ENCODE measurements around the gene KCNMA1. TPM values are rescaled to one million over a fixed set of nuclear protein-coding genes. Genes with fewer than 3 reads are reported as not detected.

The KCNMA1 gene
- total and polyA plus RNA-seq, 2 donors (not counting 1 experiment from before 2014, with no cell fraction given) = 0.82 to 3.1 TPM

- H3K27ac ChIP-seq (ENCODE audit: low read length in 2 of 2) = no peak overlapping the region
- Mint-ChIP-seq H3K9me3 (ENCODE audit: insufficient read depth) (no peaks in the 10 kb centered on the region), H3K4me1 (no peaks in the 10 kb centered on the region), H3K4me3 (no peak overlapping the region), H3K27ac (no peak overlapping the region), H3K27me3 (peaks cover 3% of the 10 kb centered on the region)
- no peak for TF ChIP-seq CTCF (IDR thresholded peaks at IDR 0.05)
- TF ChIP-seq EZH2 (IDR thresholded peaks at IDR 0.05; ENCODE audit: borderline replicate concordance, insufficient read depth, low read depth, low read length, poor library complexity, severe bottlenecking) = no peak
- H2AFZ ChIP-seq (ENCODE audit: insufficient read depth, low read depth, low read length, poor library complexity, severe bottlenecking) = no peak overlapping the region
- H4K20me1 ChIP-seq (ENCODE audit: control insufficient read depth, insufficient read depth, low read length, poor library complexity, severe bottlenecking) = no peaks in the 10 kb centered on the region
- no peak overlapping the region for H3K9ac ChIP-seq (ENCODE audit: low read length)
- no peaks in the 10 kb centered on the region for H3K9me3 ChIP-seq (ENCODE audit: control extremely low read depth in 1 of 3, control insufficient read depth in 2 of 3, insufficient read depth in 1 of 3, low read length in 2 of 3)
- intact Hi-C loops (cut with micrococcal nuclease) = no loop called here
- no peak for DNase-seq
- H3K36me3 ChIP-seq (replicated peaks in 1 of 2; ENCODE audit: control extremely low read depth in 1 of 2, control insufficient read depth in 1 of 2, extremely low read depth in 1 of 2, insufficient read depth in 2 of 2, low read length in 1 of 2) = no peaks in the 10 kb centered on the region
- H3K79me2 ChIP-seq (ENCODE audit: control insufficient read depth, insufficient read depth, low read length) = no peaks in the 10 kb centered on the region
- no peak overlapping the region for H3K4me2 ChIP-seq (replicated peaks; ENCODE audit: low read depth, low read length, poor library complexity, severe bottlenecking)
- no peak for ATAC-seq (ENCODE audit: low read depth)
- H3K4me1 ChIP-seq (ENCODE audit: control insufficient read depth in 2 of 2, insufficient read depth in 2 of 2, low read length in 2 of 2) = no peaks in the 10 kb centered on the region
- no peak overlapping the region for H3K4me3 ChIP-seq (ENCODE audit: control extremely low read depth in 1 of 5, extremely low read depth in 1 of 5, insufficient read depth in 1 of 5, low read depth in 2 of 5, low read length in 4 of 5)
- peaks cover 0 to 6% (median 0%) of the 10 kb centered on the region in 4 experiments for H3K27me3 ChIP-seq (replicated peaks in 1 of 4; ENCODE audit: control extremely low read depth in 1 of 4, control insufficient read depth in 3 of 4, insufficient read depth in 4 of 4, low read length in 3 of 4)
- 40% methylated on average over 1 of the region's 2 CpGs for WGBS (ENCODE audit: insufficient coverage)
- POLR2A ChIA-PET = no interaction called here
- CTCF ChIA-PET = no interaction called here
Measured at GRCh38 chr10:77311186-77311585, 326.4 kb downstream of the KCNMA1 start.

- DNase-seq (no peak), ATAC-seq (ENCODE audit: low read depth) (no peak)
- no peaks in the 10 kb centered on the region for H3K4me1 ChIP-seq (ENCODE audit: control insufficient read depth in 2 of 2, insufficient read depth in 2 of 2, low read length in 2 of 2)
- H3K79me2 ChIP-seq (ENCODE audit: control insufficient read depth, insufficient read depth, low read length) = no peaks in the 10 kb centered on the region
- H3K4me3 ChIP-seq (ENCODE audit: control extremely low read depth in 1 of 5, extremely low read depth in 1 of 5, insufficient read depth in 1 of 5, low read depth in 2 of 5, low read length in 4 of 5) = no peak overlapping the region
- 78% methylated on average over 1 of the region's 6 CpGs for WGBS (ENCODE audit: insufficient coverage)
- intact Hi-C loops (cut with micrococcal nuclease) = no loop called here
- Mint-ChIP-seq H3K9me3 (ENCODE audit: insufficient read depth) (no peaks in the 10 kb centered on the region), H3K4me1 (no peaks in the 10 kb centered on the region), H3K27ac (no peak overlapping the region), H3K4me3 (no peak overlapping the region), H3K27me3 (peaks cover 3% of the 10 kb centered on the region)
- no peak overlapping the region for H3K9ac ChIP-seq (ENCODE audit: low read length)
- H3K9me3 ChIP-seq (ENCODE audit: control extremely low read depth in 1 of 3, control insufficient read depth in 2 of 3, insufficient read depth in 1 of 3, low read length in 2 of 3) = no peaks in the 10 kb centered on the region
- ChIA-PET CTCF (interaction anchor here (0.5 kb wide), 1 partner anchor 38 kb away, joined by 3 read pairs; no protein-coding TSS in a partner anchor), POLR2A (no interaction called here)
- H4K20me1 ChIP-seq (ENCODE audit: control insufficient read depth, insufficient read depth, low read length, poor library complexity, severe bottlenecking) = no peaks in the 10 kb centered on the region
- H3K27ac ChIP-seq (ENCODE audit: low read length in 2 of 2) = no peak overlapping the region
- H2AFZ ChIP-seq (ENCODE audit: insufficient read depth, low read depth, low read length, poor library complexity, severe bottlenecking) = no peak overlapping the region
- TF ChIP-seq EZH2 (IDR thresholded peaks at IDR 0.05; ENCODE audit: borderline replicate concordance, insufficient read depth, low read depth, low read length, poor library complexity, severe bottlenecking) (no peak), CTCF (IDR thresholded peaks at IDR 0.05) (no peak)
- H3K27me3 ChIP-seq (replicated peaks in 1 of 4; ENCODE audit: control extremely low read depth in 1 of 4, control insufficient read depth in 3 of 4, insufficient read depth in 4 of 4, low read length in 3 of 4) = peaks cover 0 to 6% (median 0%) of the 10 kb centered on the region in 4 experiments
- H3K4me2 ChIP-seq (replicated peaks; ENCODE audit: low read depth, low read length, poor library complexity, severe bottlenecking) = no peak overlapping the region
- no peaks in the 10 kb centered on the region for H3K36me3 ChIP-seq (replicated peaks in 1 of 2; ENCODE audit: control extremely low read depth in 1 of 2, control insufficient read depth in 1 of 2, extremely low read depth in 1 of 2, insufficient read depth in 2 of 2, low read length in 1 of 2)
Measured at GRCh38 chr10:77310288-77310840, 327.2 kb downstream of the KCNMA1 start.

Measured in B cell (primary cell).